GM13976 (cell line): ENCODE results near the gene HRH2.

Experiments
- DNase-seq: peaks from one replicate; pipeline ENCODE4 v3.0.0; 2012; ENCODE audit warnings: low spot score
- CTCF ChIP-seq: IDR thresholded peaks from 2 replicates; pipeline ENCODE4 v1.5.1; 2012; ENCODE audit warnings: borderline replicate concordance, mild to moderate bottlenecking; ENCODE audit not compliant: insufficient read depth; ENCODE audit errors: extremely low read depth, missing control alignments, control extremely low read depth
- in situ Hi-C: fragments of 300-500 bp; cut with MboI; formaldehyde crosslinking; loops from one replicate; pipeline ENCODE4 v1.12.0; 2022; ENCODE audit warnings: low sequenced_read_pairs, mixed read lengths, inconsistent platforms; ENCODE audit not compliant: unreplicated experiment

The HRH2 gene

GRCh38 chr5:175627005-175627404 lies 30.9 kb upstream of the HRH2 start:
- DNase-seq: no peak
- no peak for TF ChIP-seq CTCF
- in situ Hi-C loops: no loop called here

GRCh38 chr5:175627739-175628138 lies 30.1 kb upstream of the HRH2 start:
- no peak for TF ChIP-seq CTCF
- in situ Hi-C loops: no loop called here
- DNase-seq: no peak

- TF ChIP-seq CTCF: no peak
- in situ Hi-C loops: no loop called here
- DNase-seq: no peak
These were observed 29.2 kb upstream of the HRH2 start for GRCh38 chr5:175628668-175629067.

- in situ Hi-C loops: no loop called here
- no peak for DNase-seq
- TF ChIP-seq CTCF: no peak
These were observed 28.6 kb upstream of the HRH2 start for GRCh38 chr5:175629261-175629660.

GRCh38 chr5:175629793-175630192 lies 28.1 kb upstream of the HRH2 start:
- DNase-seq: no peak
- TF ChIP-seq CTCF: no peak
- in situ Hi-C loops: no loop called here

GRCh38 chr5:175635854-175636584 lies 21.9 kb upstream of the HRH2 start:
- in situ Hi-C loops: no loop called here
- TF ChIP-seq CTCF: no peak
- DNase-seq: no peak

- no peak for TF ChIP-seq CTCF
- in situ Hi-C loops: no loop called here
- no peak for DNase-seq
These were observed 19.6 kb upstream of the HRH2 start for GRCh38 chr5:175638305-175638704.
